EH (cell line): ENCODE results near the gene SCN5A.

Experiments used
- DNase-seq: peaks from one replicate; pipeline ENCODE4 v3.0.0-alpha.2; 2015; ENCODE audit warnings: low read depth

Gene SCN5A

GRCh38 chr3:38622336-38622735 lies 27.2 kb downstream of the SCN5A start:
- no peak for DNase-seq

- DNase-seq = no peak
Observed at GRCh38 chr3:38620236-38620635, 29.3 kb downstream of the SCN5A start.

GRCh38 chr3:38618343-38618742 lies 31.1 kb downstream of the SCN5A start:
- no peak for DNase-seq

GRCh38 chr3:38617586-38617985 lies 31.9 kb downstream of the SCN5A start:
- DNase-seq = no peak

GRCh38 chr3:38617137-38617536 lies 32.4 kb downstream of the SCN5A start:
- no peak for DNase-seq

GRCh38 chr3:38616658-38617057 lies 32.8 kb downstream of the SCN5A start:
- DNase-seq = no peak

GRCh38 chr3:38616111-38616510 lies 33.4 kb downstream of the SCN5A start:
- DNase-seq = no peak

- no peak for DNase-seq
Observed at GRCh38 chr3:38614651-38615352, 34.7 kb downstream of the SCN5A start.

- no peak for DNase-seq
Observed at GRCh38 chr3:38614091-38614490, 35.4 kb downstream of the SCN5A start.

- DNase-seq = no peak
Observed at GRCh38 chr3:38613426-38613825, 36.1 kb downstream of the SCN5A start.

GRCh38 chr3:38611866-38612265 lies 37.6 kb downstream of the SCN5A start:
- no peak for DNase-seq

- no peak for DNase-seq
Observed at GRCh38 chr3:38610934-38611333, 38.6 kb downstream of the SCN5A start.

GRCh38 chr3:38610436-38610835 lies 39.1 kb downstream of the SCN5A start:
- DNase-seq = no peak

GRCh38 chr3:38609386-38610111 lies 39.9 kb downstream of the SCN5A start:
- no peak for DNase-seq

- no peak for DNase-seq
Observed at GRCh38 chr3:38608961-38609360, 40.5 kb downstream of the SCN5A start.

- DNase-seq = no peak
Observed at GRCh38 chr3:38608086-38608775, 41.3 kb downstream of the SCN5A start.

- no peak for DNase-seq
Observed at GRCh38 chr3:38606561-38606960, 42.9 kb downstream of the SCN5A start.

GRCh38 chr3:38605981-38606380 lies 43.5 kb downstream of the SCN5A start:
- DNase-seq = no peak

- DNase-seq = no peak
Observed at GRCh38 chr3:38604246-38604645, 45.2 kb downstream of the SCN5A start.

GRCh38 chr3:38603731-38604131 lies 45.8 kb downstream of the SCN5A start:
- no peak for DNase-seq

- DNase-seq = no peak
Observed at GRCh38 chr3:38602576-38603250, 46.8 kb downstream of the SCN5A start.

GRCh38 chr3:38601956-38602550 lies 47.4 kb downstream of the SCN5A start:
- no peak for DNase-seq
